Endothelial cell of umbilical vein (primary cell): Measurements from ENCODE around the gene KCNJ5. TPM values are rescaled to one million over a fixed set of nuclear protein-coding genes. Genes with fewer than 3 reads are reported as not detected.

Source experiments
- BruUV-seq: library from RNA; stranded (reverse); fragments of 400-500 nt; replicated peaks from 2 replicates; lab custom pipeline; 2021; lab: Mats Ljungman, UMichigan
- CTCF ChIA-PET: fragments of 300-600, 350-600 bp; sonication (Branson Sonifier 250); formaldehyde crosslinking; loops from one replicate; lab custom pipeline; 2021; ENCODE audit warnings: antibody characterized with exemption, inconsistent platforms; lab: Charles Lee
- POLR2A ChIA-PET: fragments of 300-600, 350-600 bp; sonication (Branson Sonifier 250); formaldehyde crosslinking; loops from one replicate; lab custom pipeline; 2021; ENCODE audit warnings: antibody characterized with exemption, inconsistent platforms; lab: Charles Lee
- DNase-seq: peaks from one replicate; pipeline ENCODE4 v3.0.0-alpha.2; 2011; ENCODE audit warnings: low read depth, low spot score
- FAIRE-seq: peaks from 2 replicates; lab custom pipeline; 2011; peaks lifted over from hg19 to GRCh38; lab: Jason Lieb, UNC
- H2AFZ ChIP-seq: 2 replicates; pipeline ENCODE4 v1.6.0; 2012; ENCODE audit warnings: low read depth, low read length, control low read depth, inconsistent platforms
- H3K27ac ChIP-seq: 2 replicates; pipeline ENCODE4 v1.5.1; 2011; ENCODE audit warnings: low read depth, mild to moderate bottlenecking, control low read depth, low read length, moderate library complexity; ENCODE audit not compliant: insufficient read depth
- H3K27me3 ChIP-seq, 2 experiments: 2 replicates each; pipeline versions ENCODE4 v1.6.0 to v1.6.1; 2011; ENCODE audit warnings: low read length in 2 of 2, mixed read lengths in 1 of 2; ENCODE audit not compliant: control insufficient read depth in 2 of 2, insufficient read depth in 2 of 2
- H3K36me3 ChIP-seq, 2 experiments: 2 replicates in 1 of 2; 3 replicates in 1 of 2; pipeline ENCODE4 v1.5.1; 2011; ENCODE audit warnings: low read length in 2 of 2, mild to moderate bottlenecking in 1 of 2, moderate library complexity in 1 of 2; ENCODE audit not compliant: control insufficient read depth in 2 of 2, insufficient read depth in 2 of 2; ENCODE audit errors: extremely low read depth in 1 of 2
- H3K4me1 ChIP-seq: 3 replicates; pipeline ENCODE4 v1.5.1; 2011; ENCODE audit warnings: mild to moderate bottlenecking, low read length; ENCODE audit not compliant: control insufficient read depth, insufficient read depth; ENCODE audit errors: extremely low read depth
- H3K4me2 ChIP-seq: 2 replicates; pipeline ENCODE4 v1.6.1; 2011; ENCODE audit warnings: low read length, control low read depth, mixed read lengths; ENCODE audit not compliant: insufficient read depth
- H3K4me3 ChIP-seq, 3 experiments: fragments of 200-600 bp in 1 of 3; sonication (generic), shearing (Covaris generic) in 1 of 3; replicated peaks in 1 of 3; 2 replicates each; pipeline ENCODE4 v1.5.1; 2011 to 2016; ENCODE audit warnings: control low read depth in 3 of 3, low read length in 3 of 3, mild to moderate bottlenecking in 2 of 3, inconsistent platforms in 1 of 3, low read depth in 1 of 3, moderate library complexity in 1 of 3; ENCODE audit not compliant: insufficient read depth in 1 of 3
- H3K79me2 ChIP-seq: 2 replicates; pipeline ENCODE4 v1.6.0; 2012; ENCODE audit warnings: low read length, inconsistent platforms; ENCODE audit not compliant: control insufficient read depth, insufficient read depth
- H3K9ac ChIP-seq: replicated peaks from 2 replicates; pipeline ENCODE3; 2011; ENCODE audit warnings: low read length, control low read depth; ENCODE audit not compliant: insufficient read depth; ENCODE audit errors: extremely low read depth
- H3K9me1 ChIP-seq: replicated peaks from 3 replicates; pipeline ENCODE4 v1.6.0; 2011; ENCODE audit warnings: mild to moderate bottlenecking, low read length; ENCODE audit not compliant: control insufficient read depth, insufficient read depth; ENCODE audit errors: extremely low read depth
- H3K9me3 ChIP-seq: replicated peaks from 2 replicates; pipeline ENCODE4 v1.5.1; 2012; ENCODE audit warnings: low read length, inconsistent platforms; ENCODE audit not compliant: control insufficient read depth, insufficient read depth
- H4K20me1 ChIP-seq: replicated peaks from 2 replicates; pipeline ENCODE3; 2011; ENCODE audit warnings: mild to moderate bottlenecking, low read length; ENCODE audit not compliant: control insufficient read depth, insufficient read depth; ENCODE audit errors: extremely low read depth
- CTCF ChIP-seq, 2 donors: IDR thresholded peaks; 1 replicate in 1 of 2; 2 replicates in 1 of 2; pipeline ENCODE4 v1.5.1; 2011; ENCODE audit warnings: low read length in 2 of 2, mild to moderate bottlenecking in 2 of 2, moderate library complexity in 2 of 2, control low read depth in 1 of 2, inconsistent platforms in 1 of 2, low read depth in 1 of 2; ENCODE audit not compliant: insufficient read depth in 1 of 2; ENCODE audit errors: extremely low read depth in 1 of 2
- EZH2 ChIP-seq: IDR thresholded peaks from 2 replicates; pipeline ENCODE4 v1.6.1; 2012; ENCODE audit warnings: borderline replicate concordance, low read depth, mild to moderate bottlenecking, moderate library complexity, low read length, inconsistent platforms; ENCODE audit not compliant: severe bottlenecking
- FOS ChIP-seq: IDR thresholded peaks from 2 replicates; pipeline ENCODE4 v1.6.1; 2011; ENCODE audit warnings: mild to moderate bottlenecking, low read length, moderate library complexity, borderline replicate concordance; ENCODE audit not compliant: insufficient read depth
- GATA2 ChIP-seq: IDR thresholded peaks from 2 replicates; pipeline ENCODE4 v1.7.0; 2011; ENCODE audit warnings: low read depth, mild to moderate bottlenecking, moderate library complexity, mixed read lengths, low read length; ENCODE audit not compliant: insufficient read length, insufficient read depth
- JUN ChIP-seq: IDR thresholded peaks from 2 replicates; pipeline ENCODE4 v1.6.1; 2011; ENCODE audit warnings: borderline replicate concordance, low read depth; ENCODE audit not compliant: insufficient read length, insufficient read depth
- MAX ChIP-seq: IDR thresholded peaks from 2 replicates; pipeline ENCODE4 v1.6.1; 2011; ENCODE audit not compliant: insufficient read depth, insufficient read length
- MYC ChIP-seq: IDR thresholded peaks from one replicate; pipeline ENCODE4 v1.6.1; 2011; ENCODE audit warnings: mild to moderate bottlenecking, low read depth, low read length
- POLR2A ChIP-seq: IDR thresholded peaks from 2 replicates; pipeline ENCODE4 v1.6.1; 2012; ENCODE audit warnings: low read depth, mild to moderate bottlenecking, control low read depth, low read length
- POLR2AphosphoS5 ChIP-seq: IDR thresholded peaks from 2 replicates; pipeline ENCODE4 v1.6.1; 2012; ENCODE audit warnings: low read depth, mild to moderate bottlenecking, control low read depth, low read length, moderate library complexity; ENCODE audit not compliant: insufficient read depth
- dilution Hi-C: fragments of 300-500 bp; cut with MboI; formaldehyde crosslinking; loops from one replicate; pipeline ENCODE4 v1.15.0; 2019; ENCODE audit warnings: low sequenced_read_pairs; ENCODE audit not compliant: extremely low pct_ligation_motif_present
- intact Hi-C: fragments of 100-400 bp; cut with micrococcal nuclease; formaldehyde crosslinking; loops from one replicate; pipeline ENCODE4 v1.10.0; 2022
- polyA plus RNA-seq, 4 experiments: library from polyadenylated mRNA; depleted of rRNA in 3 of 4; stranded (reverse) in 3 of 4; unstranded in 1 of 4; fragments of >200 nt; gene quantifications; 2 replicates each; pipeline versions ENCODE4 v1.2.1 to v1.2.3, GENCODE V29; 2011 to 2012; ENCODE audit warnings: missing spikeins in 1 of 4
- total RNA-seq: library from RNA; stranded (reverse); gene quantifications from 2 replicates; pipeline ENCODE4 v1.2.3, GENCODE V29; 2021

Gene KCNJ5
- total and polyA plus RNA-seq, 2 donors (not counting 3 experiments of a cell fraction or from before 2014, with no cell fraction given), result 0.13 TPM; not detected in 1

GRCh38 chr11:128910576-128910975 is 19.4 kb downstream of the KCNJ5 start:
- Histone ChIP-seq H3K9me3 (no peaks in the 10 kb centered on the region), H3K9ac (no peak overlapping the region), H3K9me1 (no peaks in the 10 kb centered on the region), H2AFZ (no peak overlapping the region), H3K4me3 (no peak overlapping the region), H4K20me1 (no peaks in the 10 kb centered on the region), H3K4me2 (no peak overlapping the region), H3K79me2 (no peaks in the 10 kb centered on the region), H3K36me3 (no peaks in the 10 kb centered on the region), H3K27ac (no peak overlapping the region), H3K27me3 (peaks cover 0 to 6% of the 10 kb centered on the region in 2 experiments), H3K4me1 (peaks cover 17% of the 10 kb centered on the region)
- dilution Hi-C loops (no loop called here), intact Hi-C loops (no loop called here)
- TF ChIP-seq MYC (no peak), EZH2 (no peak), FOS (no peak), MAX (no peak), POLR2AphosphoS5 (no peak), GATA2 (no peak), CTCF (IDR thresholded peaks at IDR 0.05; ENCODE audit: extremely low read depth in 1 of 2, insufficient read depth in 1 of 2, low read depth in 1 of 2, low read length in 2 of 2) (no peak), POLR2A (no peak), JUN (no peak)
- CTCF ChIA-PET, result interaction anchor here (10.7 kb wide), 1 partner anchor 24 kb away, joined by 141 read pairs; no protein-coding TSS in a partner anchor
- BruUV-seq, result no TSS peak
- POLR2A ChIA-PET, result no interaction called here
- DNase-seq, result no peak
- FAIRE-seq, result no peak
